Effector memory CD4-positive, alpha-beta T cell (primary cell): ENCODE data around the gene TMSB10.
"Not testable (repeated sequence)": the region's sequence is repeated elsewhere in the genome, so short reads cannot be mapped to it uniquely, and the experiment has no call there.

ENCODE experiments used
- DNase-seq, 3 donors: peaks; one replicate each; pipeline ENCODE4 v3.0.0-alpha.2; 2020
- H3K27ac ChIP-seq: 2 replicates; pipeline ENCODE4 v1.7.0; 2013; ENCODE audit warnings: mild to moderate bottlenecking, low read length, moderate library complexity; ENCODE audit not compliant: insufficient read depth, poor library complexity, severe bottlenecking
- H3K27me3 ChIP-seq: replicated peaks from 2 replicates; pipeline ENCODE4 v1.7.0; 2013; ENCODE audit warnings: mild to moderate bottlenecking, low read length; ENCODE audit not compliant: insufficient read depth, control insufficient read depth, poor library complexity, severe bottlenecking
- H3K36me3 ChIP-seq: 2 replicates; pipeline ENCODE4 v1.7.0; 2013; ENCODE audit warnings: mild to moderate bottlenecking, low read length, moderate library complexity; ENCODE audit not compliant: control insufficient read depth, insufficient read depth
- H3K4me1 ChIP-seq: 2 replicates; pipeline ENCODE4 v1.7.0; 2013; ENCODE audit warnings: low read length, mild to moderate bottlenecking; ENCODE audit not compliant: control insufficient read depth, insufficient read depth, poor library complexity, severe bottlenecking
- H3K4me3 ChIP-seq: 2 replicates; pipeline ENCODE4 v1.7.0; 2013; ENCODE audit warnings: low read length, low read depth, mild to moderate bottlenecking; ENCODE audit not compliant: insufficient read depth, poor library complexity, severe bottlenecking
- H3K9me3 ChIP-seq: 2 replicates; pipeline ENCODE4 v1.7.0; 2013; ENCODE audit warnings: mild to moderate bottlenecking, low read length, moderate library complexity; ENCODE audit not compliant: control insufficient read depth

TMSB10 gene

DNA sequence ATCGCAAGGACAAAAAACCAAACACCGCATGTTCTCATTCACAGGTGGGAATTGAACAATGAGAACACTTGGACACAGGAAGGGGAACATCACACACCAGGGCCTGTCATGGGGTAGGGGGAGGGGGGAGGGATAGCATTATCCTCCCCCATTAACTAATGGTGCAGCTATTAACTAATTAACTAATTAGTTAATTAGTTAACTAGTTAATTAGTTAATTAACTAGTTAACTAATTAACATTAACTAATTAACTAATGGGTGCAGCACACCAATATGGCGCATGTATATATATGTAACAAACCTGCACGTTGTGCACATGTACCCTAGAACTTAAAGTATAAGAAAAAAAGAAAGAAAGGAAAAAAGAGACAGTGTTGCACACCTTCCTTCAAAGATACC is 37.1 kb upstream of the TMSB10 start:
- H3K4me1 ChIP-seq = peaks cover 39% of the 10 kb centered on the region
- H3K36me3 ChIP-seq, DNase-seq, H3K4me3 ChIP-seq, H3K27me3 ChIP-seq, H3K9me3 ChIP-seq, H3K27ac ChIP-seq: not testable (repeated sequence)

DNA sequence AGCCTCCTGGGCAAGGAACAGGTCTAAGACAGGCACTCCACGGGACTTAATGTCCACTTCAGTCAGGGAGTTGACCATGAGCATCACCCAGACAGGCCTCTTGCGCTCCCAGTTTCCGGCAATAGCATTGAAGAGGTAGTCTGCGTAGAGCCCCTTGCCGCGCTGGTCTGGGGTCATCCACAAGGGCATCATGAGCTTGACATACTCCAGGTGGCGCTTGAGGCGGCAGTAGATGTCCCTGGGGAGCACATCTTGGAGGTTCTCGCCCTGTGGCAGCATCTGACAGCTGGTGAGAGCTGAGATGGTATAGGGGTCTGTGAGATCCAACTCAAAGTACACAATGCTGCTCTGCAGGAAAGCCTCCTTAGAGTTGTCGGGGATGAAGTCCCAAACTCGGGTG is 35.1 kb upstream of the TMSB10 start:
- DNase-seq = no peak
- Histone ChIP-seq H3K9me3 (no peaks in the 10 kb centered on the region), H3K4me3 (no peak overlapping the region), H3K36me3 (peaks cover 9% of the 10 kb centered on the region), H3K27me3 (no peaks in the 10 kb centered on the region), H3K27ac (no peak overlapping the region), H3K4me1 (peaks cover 31% of the 10 kb centered on the region)

DNA sequence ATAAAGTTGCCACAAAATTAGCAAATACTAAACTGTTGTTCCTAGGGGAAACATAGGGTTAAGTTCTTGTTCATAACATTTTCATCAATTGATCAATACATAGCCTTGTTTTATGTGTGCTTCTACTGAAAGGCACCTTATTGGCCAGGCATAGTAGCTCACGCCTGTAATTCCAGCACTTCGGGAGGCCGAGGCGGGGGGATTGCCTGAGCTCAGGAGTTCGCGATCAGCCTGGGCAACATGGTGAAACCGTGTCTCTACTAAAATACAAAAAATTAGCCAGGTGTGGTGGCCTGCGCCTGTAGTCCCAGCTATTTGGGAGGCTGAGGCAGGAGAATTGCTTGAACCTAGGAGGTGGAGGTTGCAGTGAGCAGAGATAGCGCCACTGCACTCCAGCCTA is 32.8 kb upstream of the TMSB10 start:
- not testable (repeated sequence) for H3K9me3 ChIP-seq, H3K36me3 ChIP-seq, H3K27ac ChIP-seq, H3K4me3 ChIP-seq, H3K27me3 ChIP-seq, DNase-seq
- peaks cover 37% of the 10 kb centered on the region for H3K4me1 ChIP-seq

DNA sequence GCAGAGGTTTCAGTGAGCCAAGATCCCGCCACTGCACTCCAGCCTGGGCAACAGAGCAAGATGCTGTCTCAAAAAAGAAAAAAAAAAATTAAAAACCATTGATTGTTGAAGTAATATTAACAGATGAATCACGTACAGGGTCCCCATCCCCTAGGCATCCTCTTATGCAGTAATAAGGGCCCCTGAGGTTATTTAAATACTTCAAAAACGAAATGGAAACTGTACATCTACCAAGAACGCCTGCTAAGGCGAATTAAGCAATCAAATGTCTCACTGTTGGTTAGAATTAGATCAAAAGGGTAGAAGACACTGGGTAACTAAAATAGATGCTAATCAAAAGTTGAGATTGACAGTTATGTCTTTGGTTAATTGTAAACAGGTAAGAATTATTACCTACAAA is 32.1 kb upstream of the TMSB10 start:
- H3K27ac ChIP-seq = no peak overlapping the region
- no peaks in the 10 kb centered on the region for H3K27me3 ChIP-seq
- no peak for DNase-seq
- H3K4me3 ChIP-seq = no peak overlapping the region
- H3K9me3 ChIP-seq = no peaks in the 10 kb centered on the region
- peaks cover 37% of the 10 kb centered on the region for H3K4me1 ChIP-seq
- H3K36me3 ChIP-seq = peaks cover 8% of the 10 kb centered on the region

DNA sequence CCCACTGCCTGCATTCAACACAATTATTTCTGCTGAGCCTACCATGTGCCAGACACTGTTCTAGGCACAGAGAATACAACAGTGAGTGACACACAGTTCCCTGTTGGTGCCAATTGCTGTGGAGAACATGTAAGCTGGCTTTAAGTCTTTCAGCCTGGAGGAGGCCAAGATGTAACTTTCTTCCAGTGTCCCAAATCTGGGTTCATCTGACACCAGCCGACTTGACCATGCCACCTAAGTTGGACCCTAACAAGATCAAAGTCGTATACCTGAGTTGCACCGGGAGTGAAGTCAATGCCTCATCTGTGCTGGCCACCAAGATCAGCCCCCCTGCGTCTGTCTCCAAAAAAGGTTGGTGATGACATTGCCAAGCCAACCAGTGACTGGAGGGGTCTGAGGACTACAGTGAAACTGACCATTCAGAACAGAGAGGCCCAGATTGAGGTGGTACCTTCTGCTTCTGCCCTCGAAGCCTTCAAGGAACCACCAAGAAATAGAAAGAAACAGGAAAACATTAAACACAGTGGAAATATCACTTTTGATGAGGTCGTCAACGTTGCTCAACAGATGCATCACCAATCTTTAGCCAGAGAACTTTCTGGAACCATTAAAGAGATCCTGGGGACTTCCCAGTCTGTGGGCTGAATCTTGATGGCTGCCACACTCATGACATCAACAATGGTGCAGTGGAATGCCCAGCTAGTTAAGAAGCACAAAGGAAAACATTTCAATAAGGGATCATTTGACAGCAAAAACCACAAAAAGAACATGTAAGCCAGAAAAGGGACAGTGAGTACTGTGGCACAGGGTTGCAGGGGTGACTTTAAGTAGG is 30.9 kb upstream of the TMSB10 start:
- peaks cover 6% of the 10 kb centered on the region for H3K36me3 ChIP-seq
- peak overlapping the region; percentile 34 for H3K27ac ChIP-seq
- H3K4me3 ChIP-seq = no peak overlapping the region
- no peaks in the 10 kb centered on the region for H3K9me3 ChIP-seq
- H3K4me1 ChIP-seq = peaks cover 37% of the 10 kb centered on the region
- H3K27me3 ChIP-seq = no peaks in the 10 kb centered on the region
- no peak for DNase-seq

DNA sequence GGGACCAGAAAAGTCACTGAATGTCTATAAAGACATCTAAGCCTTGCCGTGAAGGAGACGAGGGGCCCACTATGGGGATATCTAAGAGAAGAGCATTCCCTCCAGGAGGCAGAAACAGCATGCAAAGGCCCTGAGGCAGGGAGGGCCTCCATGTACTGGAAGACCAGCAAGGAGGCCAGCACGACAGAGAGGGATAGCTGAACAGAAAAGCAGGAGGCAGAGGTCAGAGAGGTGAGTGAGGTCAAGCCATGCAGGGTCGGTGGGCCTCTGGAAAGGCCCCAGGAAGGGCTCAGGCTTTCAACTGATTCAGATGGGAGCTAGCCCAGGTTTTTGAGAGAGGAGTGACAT is 30.3 kb upstream of the TMSB10 start:
- peaks cover 37% of the 10 kb centered on the region for H3K4me1 ChIP-seq
- no peak overlapping the region for H3K4me3 ChIP-seq
- H3K27ac ChIP-seq = peak overlapping the region; percentile 34
- DNase-seq = no peak
- H3K9me3 ChIP-seq = no peaks in the 10 kb centered on the region
- no peaks in the 10 kb centered on the region for H3K27me3 ChIP-seq
- peaks cover 3% of the 10 kb centered on the region for H3K36me3 ChIP-seq

DNA sequence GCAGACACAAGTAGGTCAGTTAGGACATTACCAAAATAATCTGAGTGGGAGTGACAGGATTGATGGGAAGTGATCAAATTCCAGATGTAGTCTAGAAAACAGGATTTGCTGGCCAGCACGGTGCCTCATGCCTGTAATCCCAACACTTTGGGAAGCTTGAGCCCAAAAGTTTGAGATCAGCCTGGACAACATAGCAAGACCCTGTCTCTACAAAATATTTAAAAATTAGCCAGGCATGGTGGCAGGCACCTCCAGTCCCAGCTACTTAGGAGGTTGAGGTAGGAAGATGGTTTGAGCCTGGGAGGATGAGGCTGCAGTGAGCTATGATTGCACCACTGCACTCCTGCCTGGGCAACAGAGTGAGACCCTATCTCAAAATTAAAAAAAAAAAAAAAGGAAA is 29.8 kb upstream of the TMSB10 start:
- not testable (repeated sequence) for H3K4me3 ChIP-seq, DNase-seq, H3K27me3 ChIP-seq, H3K9me3 ChIP-seq, H3K36me3 ChIP-seq
- Histone ChIP-seq H3K4me1 (peaks cover 33% of the 10 kb centered on the region), H3K27ac (peak overlapping the region; percentile 34)

DNA sequence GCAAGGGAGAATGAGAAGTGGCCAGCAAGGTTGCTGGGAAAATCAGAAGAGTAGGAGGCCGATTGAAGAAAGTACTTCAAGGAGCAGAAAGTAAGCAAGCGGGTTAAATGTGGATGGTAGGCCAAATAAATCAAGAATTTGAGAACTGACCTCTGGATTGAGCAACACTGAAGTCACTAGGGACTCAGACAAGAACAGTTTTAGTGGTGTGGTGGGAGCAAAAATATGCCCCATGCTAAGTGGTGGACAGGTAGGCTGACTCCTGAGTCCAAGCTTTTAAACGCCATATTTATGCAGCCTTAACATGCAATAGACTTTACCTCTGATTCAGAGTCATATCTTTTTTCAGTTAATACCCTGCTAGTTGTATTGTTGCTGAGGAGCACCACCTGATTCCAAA is 29.1 kb upstream of the TMSB10 start:
- Histone ChIP-seq H3K36me3 (no peaks in the 10 kb centered on the region), H3K4me3 (no peak overlapping the region), H3K27ac (peak overlapping the region; percentile 19), H3K9me3 (no peaks in the 10 kb centered on the region), H3K27me3 (no peaks in the 10 kb centered on the region), H3K4me1 (peaks cover 26% of the 10 kb centered on the region)
- DNase-seq = no peak

DNA sequence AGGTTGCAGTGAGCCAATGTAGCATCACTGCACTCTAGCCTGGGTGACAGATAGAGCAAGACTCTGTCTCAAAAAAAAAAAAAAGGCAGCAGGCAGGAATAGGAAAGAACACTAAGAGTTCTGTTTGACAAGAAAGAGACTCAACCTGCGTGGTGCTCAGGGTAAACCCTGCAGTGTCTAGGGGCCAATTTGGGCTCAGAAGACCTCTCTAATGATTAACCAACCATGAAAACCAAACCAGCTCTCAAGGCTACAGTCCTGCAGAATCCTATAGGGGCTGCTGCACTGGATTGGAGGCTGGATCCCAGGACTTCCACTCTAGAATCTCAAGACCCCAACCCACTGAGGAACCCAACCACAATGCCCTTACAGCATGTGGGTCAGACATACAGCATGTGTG is 27.0 kb upstream of the TMSB10 start:
- no peaks in the 10 kb centered on the region for H3K27me3 ChIP-seq
- no peaks in the 10 kb centered on the region for H3K36me3 ChIP-seq
- peak overlapping the region; percentile 54 for H3K27ac ChIP-seq
- H3K4me3 ChIP-seq = peak overlapping the region; percentile 85
- H3K4me1 ChIP-seq = peaks cover 26% of the 10 kb centered on the region
- no peak for DNase-seq
- no peaks in the 10 kb centered on the region for H3K9me3 ChIP-seq

DNA sequence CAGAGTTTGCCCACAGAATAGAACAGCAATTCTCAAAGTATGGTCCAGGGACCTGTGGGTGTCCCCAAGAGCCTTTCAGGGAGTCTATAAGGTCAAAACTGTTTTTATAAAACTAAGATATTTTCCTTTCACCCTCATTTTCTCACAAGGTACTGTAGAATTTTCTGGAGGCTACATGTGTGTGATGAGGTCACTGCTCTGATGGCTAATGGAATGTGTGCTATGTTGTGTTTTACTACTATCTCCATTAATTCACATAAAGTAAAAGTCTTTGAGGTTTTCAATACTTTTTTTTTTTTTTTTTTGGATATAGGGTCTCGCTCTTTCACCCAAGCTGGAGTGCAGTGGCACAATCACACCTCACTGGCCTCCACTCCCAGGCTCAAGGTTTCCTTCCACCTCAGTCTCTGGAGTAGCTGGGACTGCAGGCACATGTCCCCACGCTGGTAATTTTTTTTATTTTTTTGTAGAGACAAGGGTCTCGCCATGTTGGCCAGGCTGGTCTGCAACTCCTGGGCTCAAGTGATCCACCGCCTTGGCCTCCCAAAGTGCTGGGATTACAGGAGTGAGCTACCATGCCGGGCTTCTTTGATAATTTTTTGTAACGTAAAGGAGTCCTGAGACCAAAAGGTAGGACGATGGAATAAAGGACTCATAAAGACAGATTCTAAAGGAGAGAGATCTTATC is 26.4 kb upstream of the TMSB10 start:
- peak overlapping the region; percentile 54 for H3K27ac ChIP-seq
- no peaks in the 10 kb centered on the region for H3K36me3 ChIP-seq
- no peak for DNase-seq

More for the DNA sequence above, 26.4 kb upstream of the TMSB10 start:
- Histone ChIP-seq H3K27me3 (no peaks in the 10 kb centered on the region), H3K9me3 (no peaks in the 10 kb centered on the region), H3K4me1 (peaks cover 25% of the 10 kb centered on the region), H3K4me3 (peak overlapping the region; percentile 85)
